ENCODE data around the gene NHLRC4.

DNA sequence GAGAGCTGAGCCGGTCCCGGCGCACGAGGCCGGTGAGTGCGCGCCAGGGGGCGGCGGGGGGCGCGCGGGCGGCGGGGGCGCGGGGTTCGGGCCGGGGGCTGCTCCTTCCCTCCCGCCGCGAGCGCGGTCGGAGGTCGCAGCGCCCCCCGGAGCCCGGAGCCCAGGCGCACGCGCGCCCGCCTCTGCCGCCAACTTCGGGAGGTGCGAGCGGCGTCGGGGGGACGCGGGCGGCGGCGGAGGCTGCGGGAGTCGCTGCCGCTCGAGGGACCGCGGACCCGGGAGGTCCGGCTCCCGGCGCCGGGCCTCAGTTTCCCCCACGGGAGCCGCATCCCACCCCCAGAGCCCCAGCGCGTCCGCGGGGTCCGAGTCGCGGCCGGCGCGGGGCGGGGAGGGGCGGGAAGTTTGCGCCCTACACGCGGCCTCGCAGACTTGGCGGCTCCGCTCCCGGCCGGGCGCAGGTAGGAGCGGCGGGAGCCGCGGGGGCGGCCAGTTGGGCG lies 6.6 kb upstream of the NHLRC4 start, which contains the start of gene PRR35:
- TF ChIP-seq SP1 (IDR thresholded peaks at IDR 0.05) (no peak), BHLHE40 (IDR thresholded peaks at IDR 0.05; ENCODE audit: borderline replicate concordance) (no peak), FOXK2 (IDR thresholded peaks at IDR 0.05) (no peak), SUZ12 (IDR thresholded peaks at IDR 0.05) (no peak), FOXM1 (IDR thresholded peaks at IDR 0.05; ENCODE audit: borderline replicate concordance) (no peak), NFRKB (IDR thresholded peaks at IDR 0.05) (no peak)

All from HEK293T (cell line).